ENCODE measurements around the gene WWOX. TPM values are rescaled to one million over a fixed set of nuclear protein-coding genes. Genes with fewer than 3 reads are reported as not detected.

WWOX gene
- total RNA-seq, 5 donors from 2014 or later (not counting 1 experiment from before 2014, with no cell fraction given), result 21.2 to 26.0 (median 22.6) TPM

DNA sequence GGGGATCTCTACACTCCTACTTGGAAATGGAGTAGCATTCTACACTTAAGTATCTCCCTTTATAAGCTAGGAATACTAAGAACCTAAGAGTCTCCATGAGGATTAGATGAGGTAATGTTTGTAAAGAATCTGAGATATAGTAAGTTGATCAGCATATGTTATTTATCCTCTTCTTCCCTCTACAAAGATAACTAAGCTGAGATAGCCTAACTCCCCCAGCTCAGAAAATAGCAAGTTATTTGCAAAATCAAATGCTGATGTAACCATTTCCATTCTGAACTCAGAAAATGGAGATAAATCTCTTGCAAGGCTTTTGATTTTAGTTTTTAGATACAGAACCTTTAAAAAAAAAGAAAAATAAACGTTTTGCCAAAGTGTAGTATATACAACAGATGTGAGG lies 975.1 kb downstream of the WWOX start:
- Mint-ChIP-seq H3K4me1 (peaks cover 21 to 49% (median 42%) of the 10 kb centered on the region in 3 donors), H3K4me3 (peak overlapping the region in 1 of 3 donors; percentile 9), H3K27ac (no peak overlapping the region), H3K27me3 (peaks cover 0 to 6% of the 10 kb centered on the region in 2 donors), H3K9me3 (no peaks in the 10 kb centered on the region), H3K36me3 (no peaks in the 10 kb centered on the region)
- peaks cover 7 to 10% of the 10 kb centered on the region in 2 experiments for H3K4me1 ChIP-seq (ENCODE audit: control insufficient read depth in 1 of 2, extremely low read depth in 1 of 2, insufficient read depth in 2 of 2, low read length in 2 of 2)
- ChIA-PET CTCF (interaction anchor here in 1 of 2 donors (0.6 to 0.7 kb wide), 2 partner anchors 11 to 321 kb away, joined by 4 to 6 read pairs; no protein-coding TSS in a partner anchor), POLR2A (no interaction called here)
- no peak overlapping the region for H3K4me3 ChIP-seq (ENCODE audit: control insufficient read depth in 1 of 2, extremely low read depth in 1 of 2, low read length in 1 of 2)
- no CpG with 5 or more reads among the region's 1 CpG for WGBS (ENCODE audit: insufficient coverage)
- H3K27me3 ChIP-seq (replicated peaks in 1 of 2; ENCODE audit: control insufficient read depth in 2 of 2, extremely low read depth in 1 of 2, insufficient read depth in 2 of 2, low read length in 1 of 2), result peaks cover 0 to 3% of the 10 kb centered on the region in 2 experiments
- H3K9me3 ChIP-seq, result no peaks in the 10 kb centered on the region
- DNase-seq (no peak), ATAC-seq (replicated peaks in 1 of 4) (no peak)
- H3K36me3 ChIP-seq (ENCODE audit: control insufficient read depth in 2 of 2, extremely low read depth in 1 of 2, insufficient read depth in 1 of 2, low read length in 1 of 2), result no peaks in the 10 kb centered on the region
- H3K27ac ChIP-seq (ENCODE audit: low read length), result no peak overlapping the region

DNA sequence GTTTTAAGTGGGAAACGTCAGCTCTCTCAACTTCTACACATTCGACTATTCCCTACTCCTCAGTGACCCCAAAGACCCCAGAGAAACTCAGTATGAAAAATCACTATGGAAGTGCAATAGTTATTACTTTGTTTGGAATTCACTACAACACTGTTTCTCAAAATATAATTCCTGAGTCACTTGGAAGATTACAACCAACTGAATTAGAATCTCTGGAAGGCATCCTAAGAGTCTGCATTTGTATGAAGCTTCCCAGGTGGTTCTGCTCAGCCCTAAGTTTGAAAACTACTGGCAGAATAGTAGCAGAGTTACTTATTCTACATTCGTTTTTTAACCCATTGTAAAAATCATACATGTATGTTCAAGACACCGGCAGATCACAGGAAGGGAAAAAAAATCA lies 975.5 kb downstream of the WWOX start:
- no peaks in the 10 kb centered on the region for H3K9me3 Mint-ChIP-seq
- ChIA-PET POLR2A (no interaction called here), CTCF (interaction anchor here in 1 of 2 donors (0.7 kb wide), 1 partner anchor 320 kb away, joined by 6 read pairs; no protein-coding TSS in a partner anchor)
- DNase-seq, result no peak
- Histone ChIP-seq H3K36me3 (ENCODE audit: control insufficient read depth in 2 of 2, extremely low read depth in 1 of 2, insufficient read depth in 1 of 2, low read length in 1 of 2) (no peaks in the 10 kb centered on the region), H3K4me3 (ENCODE audit: control insufficient read depth in 1 of 2, extremely low read depth in 1 of 2, low read length in 1 of 2) (no peak overlapping the region), H3K27ac (ENCODE audit: low read length) (no peak overlapping the region), H3K9me3 (no peaks in the 10 kb centered on the region), H3K4me1 (ENCODE audit: control insufficient read depth in 1 of 2, extremely low read depth in 1 of 2, insufficient read depth in 2 of 2, low read length in 2 of 2) (peaks cover 7 to 10% of the 10 kb centered on the region in 2 experiments), H3K27me3 (replicated peaks in 1 of 2; ENCODE audit: control insufficient read depth in 2 of 2, extremely low read depth in 1 of 2, insufficient read depth in 2 of 2, low read length in 1 of 2) (peaks cover 0 to 3% of the 10 kb centered on the region in 2 experiments)
- 0% methylated on average over 1 of the region's 4 CpGs for WGBS (ENCODE audit: insufficient coverage)
- peaks cover 21 to 49% (median 42%) of the 10 kb centered on the region in 3 donors for H3K4me1 Mint-ChIP-seq
- peaks cover 0 to 6% of the 10 kb centered on the region in 2 donors for H3K27me3 Mint-ChIP-seq
- no peaks in the 10 kb centered on the region for H3K36me3 Mint-ChIP-seq
- H3K27ac Mint-ChIP-seq, result no peak overlapping the region
- ATAC-seq (replicated peaks in 1 of 4), result no peak
- peak overlapping the region in 1 of 3 donors; percentile 9 for H3K4me3 Mint-ChIP-seq

DNA sequence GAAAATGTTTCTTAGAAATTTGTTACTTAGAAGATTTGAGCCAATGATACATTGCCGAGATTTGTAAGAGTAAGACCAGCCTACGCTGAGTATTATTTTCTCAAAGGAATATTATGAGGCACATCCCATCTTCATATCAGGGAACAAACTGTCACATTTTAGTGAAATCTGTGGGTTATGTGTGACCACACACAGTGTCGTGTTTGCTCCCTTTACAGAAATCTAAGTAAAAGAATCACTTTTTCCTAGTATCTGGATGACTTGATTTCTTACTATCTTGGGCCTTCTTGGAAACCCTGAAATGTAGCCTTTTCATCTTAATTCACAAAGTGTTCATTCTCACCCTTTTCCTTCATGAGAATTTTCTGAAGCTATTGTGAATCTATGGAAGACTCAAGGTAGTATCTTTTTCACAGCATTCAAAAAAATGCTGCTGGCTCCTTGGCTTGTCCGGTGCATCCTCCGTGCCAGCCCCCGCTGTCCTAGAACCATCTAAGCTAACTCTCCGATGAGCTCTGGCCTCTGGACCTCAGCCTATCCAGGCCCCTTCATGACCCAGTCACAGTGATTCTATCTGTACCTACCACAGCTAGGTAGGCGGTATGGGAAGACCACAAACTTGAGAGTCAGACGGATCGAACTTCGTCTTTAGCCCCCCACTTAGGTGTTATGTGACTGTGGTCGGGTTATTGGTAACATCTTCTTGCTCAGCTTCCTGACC lies 976.8 kb downstream of the WWOX start:
- Mint-ChIP-seq H3K27me3 (peaks cover 0 to 6% of the 10 kb centered on the region in 2 donors), H3K4me1 (peaks cover 21 to 40% (median 35%) of the 10 kb centered on the region in 3 donors), H3K27ac (peak overlapping the region in 1 of 2 donors; percentile 45), H3K36me3 (no peaks in the 10 kb centered on the region), H3K9me3 (no peaks in the 10 kb centered on the region), H3K4me3 (no peak overlapping the region)
- no peaks in the 10 kb centered on the region for H3K36me3 ChIP-seq (ENCODE audit: control insufficient read depth in 2 of 2, extremely low read depth in 1 of 2, insufficient read depth in 1 of 2, low read length in 1 of 2)
- no peak overlapping the region for H3K27ac ChIP-seq (ENCODE audit: low read length)
- ATAC-seq (replicated peaks in 1 of 4) (no peak), DNase-seq (no peak)
- no peaks in the 10 kb centered on the region for H3K9me3 ChIP-seq
- ChIA-PET POLR2A (interaction anchor here in 1 of 2 donors (0.6 kb wide), 1 partner anchor 455 kb away, joined by 4 read pairs; no protein-coding TSS in a partner anchor), CTCF (no interaction called here)
- H3K4me1 ChIP-seq (ENCODE audit: control insufficient read depth in 1 of 2, extremely low read depth in 1 of 2, insufficient read depth in 2 of 2, low read length in 2 of 2), result peaks cover 7 to 10% of the 10 kb centered on the region in 2 experiments
- H3K27me3 ChIP-seq (replicated peaks in 1 of 2; ENCODE audit: control insufficient read depth in 2 of 2, extremely low read depth in 1 of 2, insufficient read depth in 2 of 2, low read length in 1 of 2), result peaks cover 0 to 3% of the 10 kb centered on the region in 2 experiments
- 68% methylated on average over 3 of the region's 12 CpGs for WGBS (ENCODE audit: insufficient coverage)
- H3K4me3 ChIP-seq (ENCODE audit: control insufficient read depth in 1 of 2, extremely low read depth in 1 of 2, low read length in 1 of 2), result no peak overlapping the region

DNA sequence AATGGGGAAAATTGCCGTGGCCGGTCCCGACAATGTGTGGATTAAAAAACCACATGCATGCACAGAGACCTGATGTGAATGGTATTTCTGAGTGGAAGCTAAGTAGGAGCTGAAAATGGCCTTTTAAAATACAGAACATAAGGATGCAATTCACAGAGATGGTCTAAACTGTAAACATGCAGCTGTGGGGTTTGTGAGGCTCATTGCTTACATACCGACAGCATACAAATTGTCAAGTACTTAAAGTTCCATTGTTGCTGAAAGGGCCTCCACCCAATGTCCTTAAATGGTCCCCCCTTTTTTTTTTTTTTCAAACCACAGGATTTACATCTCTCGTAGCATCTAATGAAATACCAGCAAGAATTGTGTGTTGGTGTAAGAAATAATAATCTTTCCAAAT lies 977.9 kb downstream of the WWOX start:
- no peak overlapping the region for H3K4me3 Mint-ChIP-seq
- Histone ChIP-seq H3K4me3 (ENCODE audit: control insufficient read depth in 1 of 2, extremely low read depth in 1 of 2, low read length in 1 of 2) (no peak overlapping the region), H3K27me3 (replicated peaks in 1 of 2; ENCODE audit: control insufficient read depth in 2 of 2, extremely low read depth in 1 of 2, insufficient read depth in 2 of 2, low read length in 1 of 2) (peaks cover 0 to 3% of the 10 kb centered on the region in 2 experiments), H3K36me3 (ENCODE audit: control insufficient read depth in 2 of 2, extremely low read depth in 1 of 2, insufficient read depth in 1 of 2, low read length in 1 of 2) (no peaks in the 10 kb centered on the region), H3K9me3 (no peaks in the 10 kb centered on the region), H3K4me1 (ENCODE audit: control insufficient read depth in 1 of 2, extremely low read depth in 1 of 2, insufficient read depth in 2 of 2, low read length in 2 of 2) (peaks cover 7 to 10% of the 10 kb centered on the region in 2 experiments), H3K27ac (ENCODE audit: low read length) (no peak overlapping the region)
- ATAC-seq (replicated peaks in 1 of 4) (no peak), DNase-seq (no peak)
- H3K27me3 Mint-ChIP-seq, result peaks cover 0 to 6% of the 10 kb centered on the region in 2 donors
- POLR2A ChIA-PET, result interaction anchor here in 1 of 2 donors (0.6 kb wide), 1 partner anchor 83 kb away, joined by 3 read pairs; no protein-coding TSS in a partner anchor
- H3K9me3 Mint-ChIP-seq, result no peaks in the 10 kb centered on the region
- CTCF ChIA-PET, result no interaction called here
- 82% methylated on average over 4 of the region's 5 CpGs for WGBS (ENCODE audit: insufficient coverage)
- peaks cover 21 to 37% (median 29%) of the 10 kb centered on the region in 3 donors for H3K4me1 Mint-ChIP-seq
- no peak overlapping the region for H3K27ac Mint-ChIP-seq
- no peaks in the 10 kb centered on the region for H3K36me3 Mint-ChIP-seq

DNA sequence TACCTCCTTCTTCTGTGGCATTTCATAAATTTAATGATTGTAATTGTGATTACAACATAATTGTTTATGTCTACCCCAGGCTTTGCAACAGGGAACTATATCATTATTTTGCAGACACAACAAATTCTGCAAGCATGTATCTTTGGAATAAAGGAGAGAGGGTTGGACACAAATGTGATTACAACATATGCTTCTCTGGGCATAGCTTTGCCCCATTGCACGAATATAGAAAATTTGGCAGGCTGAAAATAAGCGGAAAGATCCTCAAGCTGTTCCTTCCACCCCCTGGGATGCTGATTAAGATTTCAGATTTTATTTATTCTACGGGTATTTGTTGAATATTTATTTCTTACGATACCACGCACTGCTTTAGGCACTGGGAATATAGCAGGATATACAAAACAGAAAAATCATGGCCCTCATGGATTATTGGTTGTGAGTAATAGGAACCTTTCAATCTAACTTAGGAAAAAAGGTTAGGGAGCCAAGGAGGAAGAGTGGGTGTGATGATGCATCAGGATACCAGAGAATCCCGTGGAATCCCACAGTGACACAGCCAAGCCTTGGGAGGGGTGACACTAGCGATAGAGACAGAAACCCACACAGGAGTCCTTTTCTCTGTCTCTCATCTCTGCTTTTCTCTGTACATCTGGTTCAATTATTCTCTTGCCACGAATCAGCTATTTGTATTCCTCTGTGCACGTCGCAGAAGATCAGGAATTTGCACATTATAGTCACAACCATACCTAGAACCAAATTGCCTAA lies 980.4 kb downstream of the WWOX start:
- H3K4me1 Mint-ChIP-seq, result peaks cover 16 to 30% (median 21%) of the 10 kb centered on the region in 3 donors
- Histone ChIP-seq H3K4me3 (ENCODE audit: control insufficient read depth in 1 of 2, extremely low read depth in 1 of 2, low read length in 1 of 2) (no peak overlapping the region), H3K36me3 (ENCODE audit: control insufficient read depth in 2 of 2, extremely low read depth in 1 of 2, insufficient read depth in 1 of 2, low read length in 1 of 2) (no peaks in the 10 kb centered on the region), H3K27ac (ENCODE audit: low read length) (no peak overlapping the region), H3K4me1 (ENCODE audit: control insufficient read depth in 1 of 2, extremely low read depth in 1 of 2, insufficient read depth in 2 of 2, low read length in 2 of 2) (peaks cover 3 to 12% of the 10 kb centered on the region in 2 experiments), H3K27me3 (replicated peaks in 1 of 2; ENCODE audit: control insufficient read depth in 2 of 2, extremely low read depth in 1 of 2, insufficient read depth in 2 of 2, low read length in 1 of 2) (peaks cover 0 to 3% of the 10 kb centered on the region in 2 experiments), H3K9me3 (no peaks in the 10 kb centered on the region)
- DNase-seq (no peak), ATAC-seq (replicated peaks in 1 of 4) (no peak)
- H3K4me3 Mint-ChIP-seq, result no peak overlapping the region
- CTCF ChIA-PET, result no interaction called here
- POLR2A ChIA-PET, result no interaction called here
- H3K9me3 Mint-ChIP-seq, result no peaks in the 10 kb centered on the region
- 90% methylated on average over 4 of the region's 10 CpGs for WGBS (ENCODE audit: insufficient coverage)
- no peaks in the 10 kb centered on the region for H3K36me3 Mint-ChIP-seq
- no peak overlapping the region for H3K27ac Mint-ChIP-seq
- H3K27me3 Mint-ChIP-seq, result peaks cover 0 to 3% of the 10 kb centered on the region in 2 donors

DNA sequence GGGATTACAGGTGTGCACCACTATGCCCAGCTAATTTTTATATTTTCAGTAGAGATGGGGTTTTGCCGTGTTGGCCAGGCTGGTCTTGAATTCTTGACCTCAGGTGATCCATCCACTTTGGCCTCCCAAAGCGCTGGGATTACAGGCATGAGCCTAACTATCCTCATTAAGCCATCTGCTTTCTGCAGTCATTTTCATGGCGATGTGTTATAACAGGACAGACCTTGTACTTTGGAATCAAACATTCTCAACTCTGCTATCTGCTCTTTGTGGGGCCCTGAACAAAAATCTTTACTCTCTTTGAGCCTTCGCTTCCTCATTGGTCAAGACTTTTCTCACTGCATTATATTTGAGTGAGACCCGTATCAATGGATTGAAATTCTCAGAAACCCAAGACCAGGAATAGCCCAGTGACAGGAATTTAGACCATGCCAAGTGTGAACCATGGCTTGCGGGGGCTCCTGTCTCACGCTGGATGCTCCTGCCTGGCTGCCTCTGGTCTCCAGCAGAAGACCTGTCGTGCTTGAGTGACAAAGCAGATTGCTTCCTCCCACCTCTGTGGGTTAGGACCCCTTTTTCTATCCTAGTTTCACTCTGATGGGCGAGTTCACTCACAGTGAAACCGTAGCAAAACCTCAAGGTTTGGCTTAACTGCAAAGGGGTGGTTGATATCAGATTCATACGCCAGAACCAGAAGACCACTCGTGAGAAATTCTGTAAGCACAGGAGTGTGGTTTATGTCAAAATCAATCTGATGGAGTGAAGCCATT lies 982.0 kb downstream of the WWOX start:
- POLR2A ChIA-PET, result no interaction called here
- 62% methylated on average over 8 of the region's 12 CpGs for WGBS (ENCODE audit: insufficient coverage)
- Histone ChIP-seq H3K36me3 (ENCODE audit: control insufficient read depth in 2 of 2, extremely low read depth in 1 of 2, insufficient read depth in 1 of 2, low read length in 1 of 2) (no peaks in the 10 kb centered on the region), H3K27ac (ENCODE audit: low read length) (no peak overlapping the region), H3K27me3 (replicated peaks in 1 of 2; ENCODE audit: control insufficient read depth in 2 of 2, extremely low read depth in 1 of 2, insufficient read depth in 2 of 2, low read length in 1 of 2) (peaks cover 0 to under 1% of the 10 kb centered on the region in 2 experiments), H3K4me3 (ENCODE audit: control insufficient read depth in 1 of 2, extremely low read depth in 1 of 2, low read length in 1 of 2) (no peak overlapping the region), H3K9me3 (no peaks in the 10 kb centered on the region), H3K4me1 (ENCODE audit: control insufficient read depth in 1 of 2, extremely low read depth in 1 of 2, insufficient read depth in 2 of 2, low read length in 2 of 2) (peaks cover 0 to 12% of the 10 kb centered on the region in 2 experiments)
- H3K4me1 Mint-ChIP-seq, result peaks cover 6 to 19% (median 12%) of the 10 kb centered on the region in 3 donors
- H3K36me3 Mint-ChIP-seq, result no peaks in the 10 kb centered on the region
- no peak overlapping the region for H3K27ac Mint-ChIP-seq
- H3K27me3 Mint-ChIP-seq, result no peaks in the 10 kb centered on the region
- no peaks in the 10 kb centered on the region for H3K9me3 Mint-ChIP-seq
- DNase-seq, result no peak
- no peak for ATAC-seq (replicated peaks in 1 of 4)
- CTCF ChIA-PET, result no interaction called here
- H3K4me3 Mint-ChIP-seq, result no peak overlapping the region
